ENCODE results near the gene CUL2.

Gene CUL2

DNA sequence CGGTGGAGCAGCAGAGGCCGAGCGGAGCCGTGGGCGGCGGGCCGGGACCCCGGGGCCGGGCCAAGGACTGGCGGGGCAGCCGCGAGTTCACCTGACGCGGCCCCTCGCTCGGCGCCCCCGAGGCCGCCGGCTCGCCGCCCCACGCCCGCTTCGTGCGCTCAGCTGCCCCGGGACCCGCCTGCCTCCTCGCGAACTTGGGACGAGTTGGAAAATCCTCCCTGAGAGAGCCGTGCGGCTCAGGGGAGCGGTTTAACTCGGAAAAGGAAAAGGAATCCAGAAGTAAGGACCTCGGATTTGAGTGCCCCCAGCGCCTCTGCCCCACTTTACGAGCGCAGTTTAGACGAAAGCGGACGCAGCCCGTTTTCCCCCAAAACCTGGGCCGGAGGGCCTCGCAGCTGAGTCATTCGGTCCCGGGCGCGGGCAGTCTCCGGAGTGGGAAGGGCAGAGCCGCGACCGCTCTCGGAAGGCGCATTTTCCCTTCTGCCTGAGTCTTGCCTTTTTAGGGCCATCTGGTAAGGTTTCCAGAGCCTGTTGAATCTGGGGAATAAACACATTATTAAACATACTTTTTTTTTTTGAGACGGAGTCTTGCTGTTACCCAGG is 37.2 kb upstream of the CUL2 start:
- peak overlapping the region; percentile 70 for H3K4me3 ChIP-seq (ENCODE audit: low read depth, low read length)
- no peak for TF ChIP-seq CTCF (IDR thresholded peaks at IDR 0.05; ENCODE audit: low read depth, low read length)

GRCh38 chr10:35126530-35127288 is 36.6 kb upstream of the CUL2 start, which contains the start of gene CREM:
CREM (plus strand) TSS chr10:35126846; CDS start chr10:35137836, 10,990 bp downstream.
- peak; percentile 69 for TF ChIP-seq CTCF (IDR thresholded peaks at IDR 0.05; ENCODE audit: low read depth, low read length)
- peak within 1 kb of the TSS; percentile 70 for H3K4me3 ChIP-seq (ENCODE audit: low read depth, low read length)

GRCh38 chr10:35126062-35126529 is 36.0 kb upstream of the CUL2 start:
- TF ChIP-seq CTCF (IDR thresholded peaks at IDR 0.05; ENCODE audit: low read depth, low read length) = no peak
- peak overlapping the region; percentile 70 for H3K4me3 ChIP-seq (ENCODE audit: low read depth, low read length)

DNA sequence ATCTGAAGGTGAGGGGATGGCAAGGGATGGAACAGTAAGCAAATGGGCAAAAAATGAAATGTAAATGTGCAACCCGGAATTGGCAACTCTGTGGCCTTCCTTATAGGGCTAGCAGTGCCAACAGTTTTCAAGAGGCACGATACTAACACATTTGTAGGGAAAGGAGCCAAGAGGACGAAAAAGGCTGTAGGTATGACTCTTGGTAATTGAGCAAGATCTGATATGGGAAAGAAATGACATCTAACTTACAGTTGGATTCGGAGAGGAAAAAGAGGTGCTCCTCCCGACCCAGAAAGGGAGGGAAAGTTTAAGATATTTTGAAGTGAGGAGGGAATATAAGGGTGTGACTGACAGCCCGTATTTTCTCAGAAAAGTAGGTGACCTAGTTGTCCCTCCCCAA is 34.4 kb upstream of the CUL2 start:
- TF ChIP-seq CTCF (IDR thresholded peaks at IDR 0.05; ENCODE audit: low read depth, low read length) = no peak
- no peak overlapping the region for H3K4me3 ChIP-seq (ENCODE audit: low read depth, low read length)

DNA sequence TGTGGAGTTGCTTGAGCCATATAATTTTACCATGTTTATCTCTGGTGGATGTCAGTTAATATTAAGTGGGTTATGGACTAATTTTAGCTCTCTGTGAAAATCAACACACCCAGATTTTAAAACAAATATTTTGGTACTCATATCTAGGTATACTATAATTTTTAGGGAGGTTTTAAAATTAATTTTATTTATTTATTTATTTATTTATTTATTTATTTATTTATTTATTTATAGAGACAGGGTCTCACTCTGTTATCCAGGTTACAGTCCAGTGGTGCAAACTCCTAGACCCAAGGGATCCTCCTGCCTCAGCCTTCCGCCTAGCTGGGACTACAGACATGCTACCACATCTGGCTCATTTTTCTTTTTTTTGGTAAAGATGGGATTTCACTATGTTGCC is 29.2 kb upstream of the CUL2 start:
- no peak overlapping the region for H3K4me3 ChIP-seq (ENCODE audit: low read depth, low read length)
- no peak for TF ChIP-seq CTCF (IDR thresholded peaks at IDR 0.05; ENCODE audit: low read depth, low read length)

GRCh38 chr10:35112571-35112970 is 22.4 kb upstream of the CUL2 start:
- no peak overlapping the region for H3K4me3 ChIP-seq (ENCODE audit: low read depth, low read length)
- no peak for TF ChIP-seq CTCF (IDR thresholded peaks at IDR 0.05; ENCODE audit: low read depth, low read length)

DNA sequence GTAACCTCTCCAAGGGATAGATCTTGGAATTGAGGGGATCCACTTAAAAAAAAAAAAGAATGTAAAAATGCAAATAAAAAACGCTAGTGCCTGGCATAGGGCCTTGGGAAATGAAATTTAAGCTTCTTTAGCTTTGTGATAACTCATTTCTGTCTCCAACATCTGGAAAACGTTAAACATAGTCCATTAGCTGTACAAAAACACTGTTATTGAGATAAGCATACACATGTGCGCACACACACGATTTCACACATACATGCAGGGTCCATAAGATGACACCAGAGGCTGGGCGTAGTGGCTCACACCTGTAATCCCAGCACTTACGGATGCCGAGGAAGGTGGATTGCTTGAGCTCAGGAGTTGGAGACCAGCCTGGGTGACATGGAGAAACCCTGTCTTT is 13.7 kb upstream of the CUL2 start:
- no peak overlapping the region for H3K4me3 ChIP-seq (ENCODE audit: low read depth, low read length)
- TF ChIP-seq CTCF (IDR thresholded peaks at IDR 0.05; ENCODE audit: low read depth, low read length) = no peak

Measured in WI38 (cell line).